H9 (cell line): ENCODE measurements around the gene PCYT2. TPM values are rescaled to one million over a fixed set of nuclear protein-coding genes. Genes with fewer than 3 reads are reported as not detected.

Source experiments
- DNase-seq: peaks from one replicate; pipeline ENCODE4 v3.0.0-alpha.2; 2017
- H2AFZ ChIP-seq: one replicate; pipeline ENCODE4 v1.6.1; 2013; ENCODE audit warnings: mild to moderate bottlenecking, low read length, control low read depth, moderate library complexity
- H2AK5ac ChIP-seq: 2 replicates; pipeline ENCODE4 v1.6.1; 2013; ENCODE audit warnings: low read length, control low read depth, mixed read lengths; ENCODE audit not compliant: insufficient read length
- H2BK120ac ChIP-seq: one replicate; pipeline ENCODE4 v1.6.1; 2013; ENCODE audit warnings: low read depth, mild to moderate bottlenecking, low read length, control low read depth, inconsistent platforms; ENCODE audit not compliant: poor library complexity, severe bottlenecking
- H2BK12ac ChIP-seq: 2 replicates; pipeline ENCODE4 v1.6.1; 2013; ENCODE audit warnings: low read length, control low read depth, mixed read lengths, low read depth; ENCODE audit not compliant: insufficient read length
- H2BK15ac ChIP-seq: 2 replicates; pipeline ENCODE4 v1.6.1; 2013; ENCODE audit warnings: low read depth, low read length, control low read depth
- H2BK20ac ChIP-seq: one replicate; pipeline ENCODE4 v1.6.1; 2013; ENCODE audit warnings: low read depth, mild to moderate bottlenecking, low read length, control low read depth, inconsistent platforms; ENCODE audit not compliant: poor library complexity, severe bottlenecking
- H2BK5ac ChIP-seq: 2 replicates; pipeline ENCODE4 v1.6.1; 2013; ENCODE audit warnings: low read length, control low read depth, mixed read lengths; ENCODE audit not compliant: insufficient read length
- H3K14ac ChIP-seq: 2 replicates; pipeline ENCODE4 v1.6.1; 2013; ENCODE audit warnings: low read length, control low read depth; ENCODE audit not compliant: insufficient read depth
- H3K18ac ChIP-seq: 2 replicates; pipeline ENCODE4 v1.6.1; 2013; ENCODE audit warnings: low read depth, mild to moderate bottlenecking, mixed read lengths, low read length, control low read depth; ENCODE audit not compliant: insufficient read length
- H3K23ac ChIP-seq: 2 replicates; pipeline ENCODE4 v1.6.1; 2013; ENCODE audit warnings: low read length, control low read depth, mixed read lengths, low read depth; ENCODE audit not compliant: insufficient read length
- H3K23me2 ChIP-seq: 2 replicates; pipeline ENCODE4 v1.6.1; 2013; ENCODE audit warnings: low read depth, mild to moderate bottlenecking, mixed read lengths, low read length, control low read depth; ENCODE audit not compliant: insufficient read length, poor library complexity, severe bottlenecking
- H3K27ac ChIP-seq: 2 replicates; pipeline ENCODE4 v1.5.1; 2013; ENCODE audit warnings: low read length, control low read depth, mixed read lengths, low read depth; ENCODE audit not compliant: insufficient read length
- H3K27me3 ChIP-seq: 2 replicates; pipeline ENCODE4 v1.6.1; 2013; ENCODE audit warnings: low read length, control low read depth, inconsistent platforms; ENCODE audit not compliant: insufficient read depth
- H3K4ac ChIP-seq: 2 replicates; pipeline ENCODE4 v1.6.1; 2013; ENCODE audit warnings: low read depth, mild to moderate bottlenecking, control low read depth, inconsistent platforms, low read length, moderate library complexity
- H3K4me1 ChIP-seq: 2 replicates; pipeline ENCODE4 v1.6.1; 2013; ENCODE audit warnings: low read length, control low read depth, inconsistent platforms; ENCODE audit not compliant: insufficient read depth
- H3K4me2 ChIP-seq: 2 replicates; pipeline ENCODE4 v1.6.1; 2013; ENCODE audit warnings: low read length, control low read depth, mixed read lengths; ENCODE audit not compliant: insufficient read length, insufficient read depth
- H3K56ac ChIP-seq: 2 replicates; pipeline ENCODE4 v1.6.1; 2013; ENCODE audit warnings: low read depth, mild to moderate bottlenecking, mixed read lengths, low read length, control low read depth; ENCODE audit not compliant: insufficient read length
- H3K79me1 ChIP-seq: 2 replicates; pipeline ENCODE4 v1.6.1; 2013; ENCODE audit warnings: low read depth, mild to moderate bottlenecking, moderate library complexity, low read length, control low read depth, inconsistent platforms; ENCODE audit not compliant: insufficient read depth, poor library complexity, severe bottlenecking
- H3K79me2 ChIP-seq: 2 replicates; pipeline ENCODE4 v1.6.1; 2013; ENCODE audit warnings: low read length, control low read depth, inconsistent platforms; ENCODE audit not compliant: insufficient read depth
- H3K9ac ChIP-seq: 2 replicates; pipeline ENCODE4 v1.6.1; 2013; ENCODE audit warnings: low read length, control low read depth, mixed read lengths; ENCODE audit not compliant: insufficient read length; ENCODE audit errors: extremely low read depth
- H3K9me3 ChIP-seq: one replicate; pipeline ENCODE4 v1.6.1; 2013; ENCODE audit warnings: low read depth, low read length, inconsistent platforms; ENCODE audit not compliant: control insufficient read depth
- H3T11ph ChIP-seq: one replicate; pipeline ENCODE4 v1.6.1; 2013; ENCODE audit warnings: mild to moderate bottlenecking, low read length, control low read depth, inconsistent platforms
- H4K20me1 ChIP-seq: one replicate; pipeline ENCODE4 v1.6.1; 2013; ENCODE audit not compliant: control insufficient read depth, insufficient read length, insufficient read depth
- H4K5ac ChIP-seq: 2 replicates; pipeline ENCODE4 v1.6.1; 2013; ENCODE audit warnings: low read depth, mild to moderate bottlenecking, mixed read lengths, low read length, control low read depth; ENCODE audit not compliant: insufficient read length
- H4K8ac ChIP-seq: replicated peaks from 2 replicates; pipeline ENCODE4 v1.6.1; 2013; ENCODE audit warnings: low read length, control low read depth, mixed read lengths, low read depth; ENCODE audit not compliant: insufficient read length
- H4K91ac ChIP-seq: 2 replicates; pipeline ENCODE4 v1.6.1; 2013; ENCODE audit warnings: low read depth, mild to moderate bottlenecking, moderate library complexity, mixed read lengths, low read length, control low read depth; ENCODE audit not compliant: insufficient read length
- H3K27ac Mint-ChIP-seq, 3 experiments: 2 replicates in 2 of 3; 3 replicates in 1 of 3; pipeline ENCODE4 v1.8.0; 2020 to 2021; ENCODE audit warnings: mixed read lengths in 3 of 3, mild to moderate bottlenecking in 1 of 3, moderate library complexity in 1 of 3
- H3K27me3 Mint-ChIP-seq: 2 replicates; pipeline ENCODE4 v1.8.0; 2021; ENCODE audit warnings: low read depth, mild to moderate bottlenecking, moderate library complexity, mixed read lengths
- H3K36me3 Mint-ChIP-seq, 3 experiments: 2 replicates in 2 of 3; 3 replicates in 1 of 3; pipeline ENCODE4 v1.8.0; 2020 to 2021; ENCODE audit warnings: low read depth in 3 of 3, mixed read lengths in 3 of 3; ENCODE audit not compliant: insufficient read depth in 1 of 3
- H3K4me1 Mint-ChIP-seq, 2 experiments: 2 replicates each; pipeline ENCODE4 v1.8.0; 2020; ENCODE audit warnings: mixed read lengths in 2 of 2
- H3K4me3 Mint-ChIP-seq, 2 experiments: 2 replicates in 1 of 2; 3 replicates in 1 of 2; pipeline ENCODE4 v1.8.0; 2020 to 2021; ENCODE audit warnings: mild to moderate bottlenecking in 2 of 2, mixed read lengths in 2 of 2, moderate library complexity in 1 of 2
- H3K9me3 Mint-ChIP-seq, 2 experiments: 2 replicates in 1 of 2; 3 replicates in 1 of 2; pipeline ENCODE4 v1.8.0; 2020; ENCODE audit warnings: mild to moderate bottlenecking in 2 of 2, mixed read lengths in 2 of 2, moderate library complexity in 1 of 2
- CTCF ChIP-seq: fragments of 200-600 bp; sonication (generic); conservative IDR thresholded peaks from 3 replicates; pipeline ENCODE4 v1.8.0; 2021; ENCODE audit warnings: antibody characterized with exemption, mild to moderate bottlenecking
- WGBS: extraction: QIAGEN DNeasy Blood & Tissue Kit; methylation state at CpG from one replicate; pipeline ENCODE4 v1.1.7; 2013; ENCODE audit warnings: missing lambda C conversion rate, low lambda C conversion rate, mixed read lengths; ENCODE audit not compliant: insufficient read length; ENCODE audit errors: extremely low coverage; 5-methylcytosine and 5-hydroxymethylcytosine counted together
- total RNA-seq: library from RNA; stranded (reverse); gene quantifications from 2 replicates; pipeline ENCODE4 v1.2.1, GENCODE V29; 2021

The PCYT2 gene
- total RNA-seq, 1 experiment from 2014 or later = 24.5 TPM

GRCh38 chr17:81879121-81879520 is 32.1 kb downstream of the PCYT2 start:
- H3K4me1 Mint-ChIP-seq = no peaks in the 10 kb centered on the region
- H3K9me3 Mint-ChIP-seq = no peaks in the 10 kb centered on the region; a peak in 1 of 5 replicates
- Histone ChIP-seq H3K27me3 (no peaks in the 10 kb centered on the region), H3K79me2 (no peaks in the 10 kb centered on the region), H4K8ac (no peak overlapping the region), H2BK20ac (no peak overlapping the region), H3K4ac (no peak overlapping the region), H3K79me1 (no peaks in the 10 kb centered on the region), H2AFZ (no peak overlapping the region), H2BK15ac (no peak overlapping the region), H3K56ac (no peak overlapping the region), H3K23me2 (no peaks in the 10 kb centered on the region), H3K9me3 (no peaks in the 10 kb centered on the region), H3K23ac (no peak overlapping the region), H3K27ac (no peak overlapping the region), H3K4me2 (no peak overlapping the region), H2BK12ac (no peak overlapping the region), H4K20me1 (no peaks in the 10 kb centered on the region), H3K4me1 (no peaks in the 10 kb centered on the region), H2AK5ac (no peak overlapping the region), H3K9ac (no peak overlapping the region), H3K14ac (no peak overlapping the region), H3K18ac (no peak overlapping the region), H4K5ac (no peak overlapping the region), H4K91ac (no peak overlapping the region), H2BK5ac (no peak overlapping the region), H3T11ph (no peak overlapping the region), H2BK120ac (no peak overlapping the region)
- H3K4me3 Mint-ChIP-seq = no peak overlapping the region; a peak in 1 of 5 replicates
- no peak for DNase-seq
- no peaks in the 10 kb centered on the region for H3K27me3 Mint-ChIP-seq
- no CpG with 5 or more reads among the region's 5 CpGs for WGBS
- peaks cover 16 to 53% (median 48%) of the 10 kb centered on the region in 3 experiments for H3K36me3 Mint-ChIP-seq
- no peak overlapping the region; a peak in 1 of 7 replicates for H3K27ac Mint-ChIP-seq
- no peak for TF ChIP-seq CTCF
